OCI-LY1 (cell line): Measurements from ENCODE around the gene ZBTB38.

Source experiments
- H2AFZ ChIP-seq: fragments of 200-600 bp; sonication (generic), shearing (Covaris generic); 2 replicates; pipeline ENCODE4 v1.6.0; 2014; ENCODE audit warnings: antibody characterized with exemption, mild to moderate bottlenecking, low read length
- H3F3A ChIP-seq: fragments of 200-600 bp; sonication (generic), shearing (Covaris generic); 2 replicates; pipeline ENCODE4 v1.6.0; 2014; ENCODE audit warnings: mild to moderate bottlenecking, antibody characterized with exemption, low read length, moderate library complexity; ENCODE audit not compliant: insufficient read depth
- H3K27ac ChIP-seq: fragments of 200-600 bp; sonication (generic); 2 replicates; pipeline ENCODE4 v1.5.1; 2014; ENCODE audit warnings: low read length, mixed run types, mild to moderate bottlenecking, low read depth; ENCODE audit not compliant: poor library complexity, severe bottlenecking
- H3K27me3 ChIP-seq: fragments of 200-600 bp; sonication (generic); 2 replicates; pipeline ENCODE4 v1.6.0; 2014; ENCODE audit warnings: antibody characterized with exemption, mild to moderate bottlenecking, low read length, moderate library complexity; ENCODE audit not compliant: insufficient read depth
- H3K36me3 ChIP-seq: fragments of 200-600 bp; sonication (generic); 2 replicates; pipeline ENCODE4 v1.6.1; 2014; ENCODE audit warnings: mild to moderate bottlenecking, antibody characterized with exemption, low read length, moderate library complexity, mixed read lengths; ENCODE audit not compliant: insufficient read depth
- H3K4me1 ChIP-seq: fragments of 200-600 bp; sonication (generic); 2 replicates; pipeline ENCODE4 v1.5.1; 2014; ENCODE audit warnings: mild to moderate bottlenecking, low read length, moderate library complexity; ENCODE audit not compliant: insufficient read depth, severe bottlenecking
- H3K4me2 ChIP-seq: fragments of 200-600 bp; sonication (generic), shearing (Covaris generic); 2 replicates; pipeline ENCODE4 v1.6.1; 2014; ENCODE audit warnings: low read length
- H3K4me3 ChIP-seq: fragments of 200-600 bp; sonication (generic); 2 replicates; pipeline ENCODE4 v1.5.1; 2014; ENCODE audit warnings: low read length, low read depth, mild to moderate bottlenecking, mixed read lengths; ENCODE audit not compliant: poor library complexity, severe bottlenecking
- H3K79me2 ChIP-seq: fragments of 200-600 bp; shearing (Covaris generic); 2 replicates; pipeline ENCODE4 v1.6.1; 2016; ENCODE audit warnings: mixed run types, low read length, mixed read lengths; ENCODE audit not compliant: insufficient read depth
- H3K9ac ChIP-seq: fragments of 200-600 bp; sonication (generic), shearing (Covaris generic); 2 replicates; pipeline ENCODE4 v1.6.1; 2014; ENCODE audit warnings: mild to moderate bottlenecking, low read length, mixed read lengths
- H3K9me2 ChIP-seq: fragments of 200-600 bp; sonication (generic), shearing (Covaris generic); 2 replicates; pipeline ENCODE4 v1.6.1; 2014; ENCODE audit warnings: low read depth, mild to moderate bottlenecking, low read length, mixed read lengths
- H3K9me3 ChIP-seq: fragments of 200-600 bp; shearing (Covaris generic); 2 replicates; pipeline ENCODE4 v1.6.1; 2014; ENCODE audit warnings: low read length, mixed read lengths
- H4K20me1 ChIP-seq: fragments of 200-600 bp; sonication (generic), shearing (Covaris generic); 2 replicates; pipeline ENCODE4 v1.6.0; 2016; ENCODE audit warnings: mild to moderate bottlenecking, low read length; ENCODE audit not compliant: insufficient read depth
- EZH2 ChIP-seq: fragments of 200-600 bp; sonication (generic), shearing (Covaris generic); IDR thresholded peaks from 2 replicates; pipeline ENCODE4 v1.8.0; 2017; ENCODE audit warnings: borderline replicate concordance, mixed run types, mild to moderate bottlenecking, antibody characterized with exemption, low read length, moderate library complexity, mixed read lengths
- TF ChIP-seq, protein P1 (sequence below): fragments of 200-600 bp; sonication (generic), shearing (Covaris generic); IDR thresholded peaks from 2 replicates; pipeline ENCODE4 v1.5.1; 2017; ENCODE audit warnings: mild to moderate bottlenecking, antibody characterized with exemption, low read length, moderate library complexity, mixed read lengths

The ZBTB38 gene

DNA sequence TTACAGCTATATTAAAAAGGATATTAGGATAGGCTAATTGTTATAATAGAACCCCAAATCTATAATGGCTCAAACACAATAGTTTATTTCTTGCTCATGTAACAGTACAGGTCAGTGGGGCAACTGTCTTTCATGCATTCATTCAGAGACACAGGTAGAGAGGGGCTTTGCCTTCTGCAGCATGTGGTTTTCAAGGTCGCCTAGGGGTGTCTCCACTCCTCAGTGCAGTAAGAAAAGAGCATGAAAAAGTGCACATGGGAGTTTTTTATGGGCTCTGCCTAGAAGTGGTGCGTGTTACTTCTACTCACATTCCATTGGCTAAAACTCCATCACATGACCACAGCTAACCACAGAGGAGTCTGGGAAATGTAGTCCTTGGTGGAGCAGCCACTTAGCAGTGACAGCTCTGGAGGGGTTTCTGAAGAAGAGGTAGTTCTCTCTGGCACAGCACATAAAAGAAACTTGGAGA is 1.8 kb downstream of the ZBTB38 start:
- no peaks in the 10 kb centered on the region for H3K9me2 ChIP-seq
- no peak overlapping the region for H3K4me3 ChIP-seq
- no peaks in the 10 kb centered on the region for H4K20me1 ChIP-seq
- H3K79me2 ChIP-seq, result no peaks in the 10 kb centered on the region
- no peaks in the 10 kb centered on the region for H3F3A ChIP-seq
- H3K9ac ChIP-seq, result peak overlapping the region; percentile 11
- H3K36me3 ChIP-seq, result no peaks in the 10 kb centered on the region
- TF ChIP-seq, protein P1, sequence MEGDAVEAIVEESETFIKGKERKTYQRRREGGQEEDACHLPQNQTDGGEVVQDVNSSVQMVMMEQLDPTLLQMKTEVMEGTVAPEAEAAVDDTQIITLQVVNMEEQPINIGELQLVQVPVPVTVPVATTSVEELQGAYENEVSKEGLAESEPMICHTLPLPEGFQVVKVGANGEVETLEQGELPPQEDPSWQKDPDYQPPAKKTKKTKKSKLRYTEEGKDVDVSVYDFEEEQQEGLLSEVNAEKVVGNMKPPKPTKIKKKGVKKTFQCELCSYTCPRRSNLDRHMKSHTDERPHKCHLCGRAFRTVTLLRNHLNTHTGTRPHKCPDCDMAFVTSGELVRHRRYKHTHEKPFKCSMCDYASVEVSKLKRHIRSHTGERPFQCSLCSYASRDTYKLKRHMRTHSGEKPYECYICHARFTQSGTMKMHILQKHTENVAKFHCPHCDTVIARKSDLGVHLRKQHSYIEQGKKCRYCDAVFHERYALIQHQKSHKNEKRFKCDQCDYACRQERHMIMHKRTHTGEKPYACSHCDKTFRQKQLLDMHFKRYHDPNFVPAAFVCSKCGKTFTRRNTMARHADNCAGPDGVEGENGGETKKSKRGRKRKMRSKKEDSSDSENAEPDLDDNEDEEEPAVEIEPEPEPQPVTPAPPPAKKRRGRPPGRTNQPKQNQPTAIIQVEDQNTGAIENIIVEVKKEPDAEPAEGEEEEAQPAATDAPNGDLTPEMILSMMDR, result peak; percentile 93
- TF ChIP-seq EZH2, result no peak
- peak overlapping the region; percentile 55; the same call in 1 of the 2 replicates for H3K4me2 ChIP-seq
- peaks cover 44% of the 10 kb centered on the region for H3K4me1 ChIP-seq
- no peak overlapping the region for H2AFZ ChIP-seq
- H3K27ac ChIP-seq, result peak overlapping the region; percentile 59
- no peaks in the 10 kb centered on the region for H3K27me3 ChIP-seq
- no peaks in the 10 kb centered on the region for H3K9me3 ChIP-seq

DNA sequence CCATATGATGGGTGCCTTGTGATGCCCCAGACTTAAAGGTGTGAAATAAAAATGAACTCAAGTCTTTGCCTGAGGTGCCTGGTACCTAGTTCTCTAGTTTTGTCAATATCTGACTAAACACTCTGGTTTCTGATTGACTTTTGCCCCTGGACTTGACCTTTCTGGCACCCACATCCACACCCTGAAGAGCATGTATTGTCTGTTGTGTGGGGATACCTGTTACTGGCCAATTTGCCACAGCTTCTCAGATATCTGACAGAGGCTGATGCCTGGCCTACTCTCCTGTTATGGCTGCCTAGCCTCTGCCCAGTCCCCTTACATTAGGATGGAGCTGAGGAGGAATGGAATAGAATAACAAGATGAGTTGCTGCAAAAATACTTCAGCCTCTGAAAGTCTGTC is 3.6 kb downstream of the ZBTB38 start:
- Histone ChIP-seq H3K36me3 (no peaks in the 10 kb centered on the region), H3K27ac (peak overlapping the region; percentile 18), H3K9me2 (no peaks in the 10 kb centered on the region), H3K27me3 (no peaks in the 10 kb centered on the region), H3K4me1 (peaks cover 62% of the 10 kb centered on the region), H4K20me1 (no peaks in the 10 kb centered on the region), H3K4me3 (no peak overlapping the region), H3K4me2 (no peak overlapping the region), H3K9me3 (no peaks in the 10 kb centered on the region), H2AFZ (no peak overlapping the region), H3K9ac (no peak overlapping the region), H3K79me2 (no peaks in the 10 kb centered on the region), H3F3A (no peaks in the 10 kb centered on the region)
- TF ChIP-seq, protein P1, result no peak
- TF ChIP-seq EZH2, result no peak

DNA sequence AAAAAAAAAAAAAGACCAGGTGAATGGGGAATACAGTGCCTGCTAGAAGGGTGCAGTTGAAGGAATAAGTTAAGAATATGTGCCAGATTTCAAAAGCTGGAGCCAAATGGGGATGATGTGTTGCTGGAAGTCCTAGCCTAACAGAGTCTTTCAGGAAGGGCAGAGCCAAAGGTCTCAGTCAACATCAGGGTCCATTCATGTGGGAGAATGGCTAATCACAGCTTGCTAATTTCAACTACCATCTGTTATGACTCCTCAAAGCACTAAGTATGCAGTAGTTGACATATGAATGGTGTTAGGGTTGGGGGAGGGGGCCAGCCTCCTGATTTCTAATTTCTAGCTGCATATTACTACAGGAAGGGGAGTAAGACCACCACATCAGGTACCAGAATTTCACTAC is 4.4 kb downstream of the ZBTB38 start:
- Histone ChIP-seq H2AFZ (no peak overlapping the region), H3K9me3 (no peaks in the 10 kb centered on the region; the same call in 1 of the 2 replicates), H3K4me2 (no peak overlapping the region), H3K36me3 (no peaks in the 10 kb centered on the region), H3K27ac (peak overlapping the region; percentile 52), H3K4me3 (no peak overlapping the region), H3K27me3 (no peaks in the 10 kb centered on the region), H3K4me1 (peaks cover 62% of the 10 kb centered on the region), H4K20me1 (no peaks in the 10 kb centered on the region), H3K79me2 (no peaks in the 10 kb centered on the region), H3F3A (no peaks in the 10 kb centered on the region), H3K9me2 (no peaks in the 10 kb centered on the region), H3K9ac (no peak overlapping the region)
- no peak for TF ChIP-seq EZH2
- TF ChIP-seq, protein P1, result no peak
